Endothelial cell of umbilical vein (primary cell): ENCODE measurements around the gene HS6ST2. TPM values are rescaled to one million over a fixed set of nuclear protein-coding genes. Genes with fewer than 3 reads are reported as not detected.

Source experiments
- BruUV-seq: library from RNA; stranded (reverse); fragments of 400-500 nt; replicated peaks from 2 replicates; lab custom pipeline; 2021; lab: Mats Ljungman, UMichigan
- CTCF ChIA-PET: fragments of 300-600, 350-600 bp; sonication (Branson Sonifier 250); formaldehyde crosslinking; loops from one replicate; lab custom pipeline; 2021; ENCODE audit warnings: antibody characterized with exemption, inconsistent platforms; lab: Charles Lee
- POLR2A ChIA-PET: fragments of 300-600, 350-600 bp; sonication (Branson Sonifier 250); formaldehyde crosslinking; loops from one replicate; lab custom pipeline; 2021; ENCODE audit warnings: antibody characterized with exemption, inconsistent platforms; lab: Charles Lee
- DNase-seq: peaks from one replicate; pipeline ENCODE4 v3.0.0-alpha.2; 2011; ENCODE audit warnings: low read depth, low spot score
- FAIRE-seq: peaks from 2 replicates; lab custom pipeline; 2011; peaks lifted over from hg19 to GRCh38; lab: Jason Lieb, UNC
- H2AFZ ChIP-seq: 2 replicates; pipeline ENCODE4 v1.6.0; 2012; ENCODE audit warnings: low read depth, low read length, control low read depth, inconsistent platforms
- H3K27ac ChIP-seq: 2 replicates; pipeline ENCODE4 v1.5.1; 2011; ENCODE audit warnings: low read depth, mild to moderate bottlenecking, control low read depth, low read length, moderate library complexity; ENCODE audit not compliant: insufficient read depth
- H3K27me3 ChIP-seq, 2 experiments: 2 replicates each; pipeline versions ENCODE4 v1.6.0 to v1.6.1; 2011; ENCODE audit warnings: low read length in 2 of 2, mixed read lengths in 1 of 2; ENCODE audit not compliant: control insufficient read depth in 2 of 2, insufficient read depth in 2 of 2
- H3K36me3 ChIP-seq, 2 experiments: 2 replicates in 1 of 2; 3 replicates in 1 of 2; pipeline ENCODE4 v1.5.1; 2011; ENCODE audit warnings: low read length in 2 of 2, mild to moderate bottlenecking in 1 of 2, moderate library complexity in 1 of 2; ENCODE audit not compliant: control insufficient read depth in 2 of 2, insufficient read depth in 2 of 2; ENCODE audit errors: extremely low read depth in 1 of 2
- H3K4me1 ChIP-seq: 3 replicates; pipeline ENCODE4 v1.5.1; 2011; ENCODE audit warnings: mild to moderate bottlenecking, low read length; ENCODE audit not compliant: control insufficient read depth, insufficient read depth; ENCODE audit errors: extremely low read depth
- H3K4me2 ChIP-seq: 2 replicates; pipeline ENCODE4 v1.6.1; 2011; ENCODE audit warnings: low read length, control low read depth, mixed read lengths; ENCODE audit not compliant: insufficient read depth
- H3K4me3 ChIP-seq, 3 experiments: fragments of 200-600 bp in 1 of 3; sonication (generic), shearing (Covaris generic) in 1 of 3; replicated peaks in 1 of 3; 2 replicates each; pipeline ENCODE4 v1.5.1; 2011 to 2016; ENCODE audit warnings: control low read depth in 3 of 3, low read length in 3 of 3, mild to moderate bottlenecking in 2 of 3, inconsistent platforms in 1 of 3, low read depth in 1 of 3, moderate library complexity in 1 of 3; ENCODE audit not compliant: insufficient read depth in 1 of 3
- H3K79me2 ChIP-seq: 2 replicates; pipeline ENCODE4 v1.6.0; 2012; ENCODE audit warnings: low read length, inconsistent platforms; ENCODE audit not compliant: control insufficient read depth, insufficient read depth
- H3K9ac ChIP-seq: replicated peaks from 2 replicates; pipeline ENCODE3; 2011; ENCODE audit warnings: low read length, control low read depth; ENCODE audit not compliant: insufficient read depth; ENCODE audit errors: extremely low read depth
- H3K9me1 ChIP-seq: replicated peaks from 3 replicates; pipeline ENCODE4 v1.6.0; 2011; ENCODE audit warnings: mild to moderate bottlenecking, low read length; ENCODE audit not compliant: control insufficient read depth, insufficient read depth; ENCODE audit errors: extremely low read depth
- H3K9me3 ChIP-seq: replicated peaks from 2 replicates; pipeline ENCODE4 v1.5.1; 2012; ENCODE audit warnings: low read length, inconsistent platforms; ENCODE audit not compliant: control insufficient read depth, insufficient read depth
- H4K20me1 ChIP-seq: replicated peaks from 2 replicates; pipeline ENCODE3; 2011; ENCODE audit warnings: mild to moderate bottlenecking, low read length; ENCODE audit not compliant: control insufficient read depth, insufficient read depth; ENCODE audit errors: extremely low read depth
- EZH2 ChIP-seq: IDR thresholded peaks from 2 replicates; pipeline ENCODE4 v1.6.1; 2012; ENCODE audit warnings: borderline replicate concordance, low read depth, mild to moderate bottlenecking, moderate library complexity, low read length, inconsistent platforms; ENCODE audit not compliant: severe bottlenecking
- FOS ChIP-seq: IDR thresholded peaks from 2 replicates; pipeline ENCODE4 v1.6.1; 2011; ENCODE audit warnings: mild to moderate bottlenecking, low read length, moderate library complexity, borderline replicate concordance; ENCODE audit not compliant: insufficient read depth
- GATA2 ChIP-seq: IDR thresholded peaks from 2 replicates; pipeline ENCODE4 v1.7.0; 2011; ENCODE audit warnings: low read depth, mild to moderate bottlenecking, moderate library complexity, mixed read lengths, low read length; ENCODE audit not compliant: insufficient read length, insufficient read depth
- JUN ChIP-seq: IDR thresholded peaks from 2 replicates; pipeline ENCODE4 v1.6.1; 2011; ENCODE audit warnings: borderline replicate concordance, low read depth; ENCODE audit not compliant: insufficient read length, insufficient read depth
- MYC ChIP-seq: IDR thresholded peaks from one replicate; pipeline ENCODE4 v1.6.1; 2011; ENCODE audit warnings: mild to moderate bottlenecking, low read depth, low read length
- POLR2A ChIP-seq: IDR thresholded peaks from 2 replicates; pipeline ENCODE4 v1.6.1; 2012; ENCODE audit warnings: low read depth, mild to moderate bottlenecking, control low read depth, low read length
- POLR2AphosphoS5 ChIP-seq: IDR thresholded peaks from 2 replicates; pipeline ENCODE4 v1.6.1; 2012; ENCODE audit warnings: low read depth, mild to moderate bottlenecking, control low read depth, low read length, moderate library complexity; ENCODE audit not compliant: insufficient read depth
- dilution Hi-C: fragments of 300-500 bp; cut with MboI; formaldehyde crosslinking; loops from one replicate; pipeline ENCODE4 v1.15.0; 2019; ENCODE audit warnings: low sequenced_read_pairs; ENCODE audit not compliant: extremely low pct_ligation_motif_present
- intact Hi-C: fragments of 100-400 bp; cut with micrococcal nuclease; formaldehyde crosslinking; loops from one replicate; pipeline ENCODE4 v1.10.0; 2022
- polyA plus RNA-seq, 4 experiments: library from polyadenylated mRNA; depleted of rRNA in 3 of 4; stranded (reverse) in 3 of 4; unstranded in 1 of 4; fragments of >200 nt; gene quantifications; 2 replicates each; pipeline versions ENCODE4 v1.2.1 to v1.2.3, GENCODE V29; 2011 to 2012; ENCODE audit warnings: missing spikeins in 1 of 4
- total RNA-seq: library from RNA; stranded (reverse); gene quantifications from 2 replicates; pipeline ENCODE4 v1.2.3, GENCODE V29; 2021
- TF ChIP-seq, protein P1 (sequence below), 2 donors: IDR thresholded peaks; 1 replicate in 1 of 2; 2 replicates in 1 of 2; pipeline ENCODE4 v1.5.1; 2011; ENCODE audit warnings: low read length in 2 of 2, mild to moderate bottlenecking in 2 of 2, moderate library complexity in 2 of 2, control low read depth in 1 of 2, inconsistent platforms in 1 of 2, low read depth in 1 of 2; ENCODE audit not compliant: insufficient read depth in 1 of 2; ENCODE audit errors: extremely low read depth in 1 of 2
- TF ChIP-seq, protein P2 (sequence below): IDR thresholded peaks from 2 replicates; pipeline ENCODE4 v1.6.1; 2011; ENCODE audit not compliant: insufficient read depth, insufficient read length

The HS6ST2 gene
- total and polyA plus RNA-seq, 2 donors (not counting 3 experiments of a cell fraction or from before 2014, with no cell fraction given), result 0.49 to 0.84 TPM

DNA sequence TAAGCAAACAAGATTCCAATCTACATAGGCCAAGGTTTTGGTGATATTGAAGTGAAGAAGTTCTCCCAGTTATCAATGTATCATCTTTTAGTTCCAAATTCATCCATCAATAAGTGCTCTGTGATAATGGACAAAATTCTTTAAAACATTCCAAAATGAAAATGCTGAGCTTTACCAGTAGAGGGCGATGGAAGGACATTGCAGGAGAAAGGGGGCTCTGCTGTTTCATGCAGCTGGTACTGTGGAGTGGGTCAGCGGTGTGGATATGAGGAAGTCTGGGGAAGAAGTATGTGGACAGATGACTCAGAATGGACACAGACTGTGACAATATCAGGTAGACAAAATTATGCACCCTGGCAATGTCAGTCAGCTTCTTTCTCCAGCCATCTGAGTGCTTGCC lies 46.6 kb upstream of the HS6ST2 start:
- intact Hi-C loops (loop anchor here (2.0 to 10.0 kb wide), 2 partner anchors 170 to 666 kb away; no protein-coding TSS in a partner anchor), dilution Hi-C loops (no loop called here)
- no peaks in the 10 kb centered on the region for H3K79me2 ChIP-seq
- FAIRE-seq, result peak; percentile 4
- no peaks in the 10 kb centered on the region for H3K9me1 ChIP-seq
- H3K27me3 ChIP-seq, result no peaks in the 10 kb centered on the region
- H3K9ac ChIP-seq, result no peak overlapping the region
- no peaks in the 10 kb centered on the region for H4K20me1 ChIP-seq
- DNase-seq, result peak; percentile 3
- POLR2A ChIA-PET, result no interaction called here
- H2AFZ ChIP-seq, result no peak overlapping the region
- H3K4me3 ChIP-seq, result no peak overlapping the region
- TF ChIP-seq, protein P1, sequence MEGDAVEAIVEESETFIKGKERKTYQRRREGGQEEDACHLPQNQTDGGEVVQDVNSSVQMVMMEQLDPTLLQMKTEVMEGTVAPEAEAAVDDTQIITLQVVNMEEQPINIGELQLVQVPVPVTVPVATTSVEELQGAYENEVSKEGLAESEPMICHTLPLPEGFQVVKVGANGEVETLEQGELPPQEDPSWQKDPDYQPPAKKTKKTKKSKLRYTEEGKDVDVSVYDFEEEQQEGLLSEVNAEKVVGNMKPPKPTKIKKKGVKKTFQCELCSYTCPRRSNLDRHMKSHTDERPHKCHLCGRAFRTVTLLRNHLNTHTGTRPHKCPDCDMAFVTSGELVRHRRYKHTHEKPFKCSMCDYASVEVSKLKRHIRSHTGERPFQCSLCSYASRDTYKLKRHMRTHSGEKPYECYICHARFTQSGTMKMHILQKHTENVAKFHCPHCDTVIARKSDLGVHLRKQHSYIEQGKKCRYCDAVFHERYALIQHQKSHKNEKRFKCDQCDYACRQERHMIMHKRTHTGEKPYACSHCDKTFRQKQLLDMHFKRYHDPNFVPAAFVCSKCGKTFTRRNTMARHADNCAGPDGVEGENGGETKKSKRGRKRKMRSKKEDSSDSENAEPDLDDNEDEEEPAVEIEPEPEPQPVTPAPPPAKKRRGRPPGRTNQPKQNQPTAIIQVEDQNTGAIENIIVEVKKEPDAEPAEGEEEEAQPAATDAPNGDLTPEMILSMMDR (IDR thresholded peaks at IDR 0.05; ENCODE audit: extremely low read depth in 1 of 2, insufficient read depth in 1 of 2, low read depth in 1 of 2, low read length in 2 of 2), result peak; percentile 30 to 40
- TF ChIP-seq MYC (no peak), POLR2AphosphoS5 (no peak), FOS (no peak)
- CTCF ChIA-PET, result interaction anchor here (0.5 to 1.2 kb wide), 7 partner anchors 9 to 665 kb away, joined by 3 to 7 read pairs (median 5); no protein-coding TSS in a partner anchor
- no peak overlapping the region for H3K27ac ChIP-seq
- H3K4me1 ChIP-seq, result no peaks in the 10 kb centered on the region
- no TSS peak for BruUV-seq
- no peaks in the 10 kb centered on the region for H3K9me3 ChIP-seq
- H3K4me2 ChIP-seq, result no peak overlapping the region
- no peaks in the 10 kb centered on the region for H3K36me3 ChIP-seq

DNA sequence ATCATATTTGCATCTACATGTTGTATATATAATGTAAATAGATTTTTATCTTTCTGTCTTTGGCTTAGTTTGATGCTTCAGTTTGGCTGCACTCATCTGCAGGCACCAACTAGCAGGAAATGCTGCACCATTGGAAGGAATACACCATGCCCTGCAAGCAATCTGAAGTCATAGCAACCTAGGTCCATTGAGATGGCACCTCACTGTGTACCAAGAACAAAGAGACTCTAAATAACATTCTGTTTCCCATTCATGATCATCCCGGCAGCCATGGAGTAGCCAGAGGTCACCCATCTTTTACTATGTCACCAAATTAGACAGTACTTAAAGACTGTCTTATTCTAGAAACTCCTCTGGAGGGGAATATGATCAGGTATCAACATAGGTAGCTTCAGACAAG lies 40.8 kb upstream of the HS6ST2 start:
- ChIA-PET CTCF (no interaction called here), POLR2A (no interaction called here)
- Histone ChIP-seq H3K79me2 (no peaks in the 10 kb centered on the region), H3K4me1 (no peaks in the 10 kb centered on the region), H3K4me2 (no peak overlapping the region), H3K4me3 (no peak overlapping the region), H3K27me3 (no peaks in the 10 kb centered on the region), H4K20me1 (no peaks in the 10 kb centered on the region), H3K9me3 (no peaks in the 10 kb centered on the region), H3K9ac (no peak overlapping the region), H2AFZ (no peak overlapping the region), H3K9me1 (no peaks in the 10 kb centered on the region), H3K36me3 (no peaks in the 10 kb centered on the region), H3K27ac (no peak overlapping the region)
- dilution Hi-C loops, result no loop called here
- DNase-seq (no peak), FAIRE-seq (no peak)
- no TSS peak for BruUV-seq
- intact Hi-C loops, result no loop called here
- TF ChIP-seq GATA2 (no peak), JUN (no peak), POLR2AphosphoS5 (no peak), MYC (no peak), FOS (no peak), POLR2A (no peak), EZH2 (no peak)
- TF ChIP-seq, protein P2, sequence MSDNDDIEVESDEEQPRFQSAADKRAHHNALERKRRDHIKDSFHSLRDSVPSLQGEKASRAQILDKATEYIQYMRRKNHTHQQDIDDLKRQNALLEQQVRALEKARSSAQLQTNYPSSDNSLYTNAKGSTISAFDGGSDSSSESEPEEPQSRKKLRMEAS, result no peak
- TF ChIP-seq, protein P1 (IDR thresholded peaks at IDR 0.05; ENCODE audit: extremely low read depth in 1 of 2, insufficient read depth in 1 of 2, low read depth in 1 of 2, low read length in 2 of 2), result no peak
